GM19035 (cell line): ENCODE measurements around the gene MICAL2.

Experiments
- ATAC-seq: cut with Tn5 transposase; IDR thresholded peaks from one replicate; pipeline ENCODE4 v1.9.1; 2021; ENCODE audit not compliant: unreplicated experiment

The MICAL2 gene

DNA sequence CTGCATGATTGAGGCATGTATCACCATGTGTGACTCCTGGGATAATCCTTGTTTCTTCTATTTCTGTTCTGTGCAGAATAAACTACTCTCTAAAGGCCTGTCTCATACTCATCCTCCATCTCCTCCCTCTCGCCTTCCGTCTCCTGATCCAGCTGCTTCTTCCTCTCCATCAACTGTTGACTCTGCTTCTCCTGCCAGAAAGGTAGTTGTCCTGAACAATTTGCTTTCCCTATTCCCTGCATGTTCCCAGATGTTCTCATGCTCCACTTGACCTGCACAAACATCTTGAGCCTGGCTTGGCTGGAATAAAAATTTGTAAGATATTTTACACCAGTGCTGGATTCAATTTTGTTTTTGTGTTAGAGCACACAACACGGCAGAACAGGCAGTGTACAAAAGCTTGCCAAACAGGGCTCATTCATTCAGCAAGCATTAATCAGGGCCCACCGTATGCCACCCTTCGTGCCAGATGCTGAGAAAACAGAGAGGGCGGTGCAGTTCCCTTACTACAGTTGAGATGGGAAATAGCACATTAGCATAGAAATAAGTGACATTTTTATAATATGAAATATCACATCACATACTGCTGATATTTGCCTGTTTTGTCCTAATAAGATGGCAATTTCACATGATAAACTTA is 133.6 kb downstream of the MICAL2 start:
- ATAC-seq = no peak

DNA sequence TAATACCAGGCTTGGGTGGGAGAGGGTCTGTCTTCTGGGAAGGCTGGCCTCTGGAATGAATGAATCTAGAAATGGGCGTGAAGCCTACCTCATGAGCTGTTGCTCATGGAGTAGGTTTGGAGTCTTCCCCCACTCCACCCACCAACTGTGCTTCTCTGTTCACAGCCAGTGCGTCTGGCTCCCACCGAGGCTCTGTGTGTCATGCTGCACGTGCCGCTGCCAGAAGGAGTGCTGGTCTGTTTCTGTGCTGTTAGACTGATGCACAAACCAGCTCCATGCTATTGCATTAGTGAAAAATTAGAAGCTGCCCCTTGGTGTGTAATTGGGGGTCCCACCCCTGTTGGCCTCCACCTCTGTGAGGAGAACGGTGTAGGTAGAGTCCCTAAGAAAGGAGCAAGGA is 134.7 kb downstream of the MICAL2 start:
- ATAC-seq = no peak

DNA sequence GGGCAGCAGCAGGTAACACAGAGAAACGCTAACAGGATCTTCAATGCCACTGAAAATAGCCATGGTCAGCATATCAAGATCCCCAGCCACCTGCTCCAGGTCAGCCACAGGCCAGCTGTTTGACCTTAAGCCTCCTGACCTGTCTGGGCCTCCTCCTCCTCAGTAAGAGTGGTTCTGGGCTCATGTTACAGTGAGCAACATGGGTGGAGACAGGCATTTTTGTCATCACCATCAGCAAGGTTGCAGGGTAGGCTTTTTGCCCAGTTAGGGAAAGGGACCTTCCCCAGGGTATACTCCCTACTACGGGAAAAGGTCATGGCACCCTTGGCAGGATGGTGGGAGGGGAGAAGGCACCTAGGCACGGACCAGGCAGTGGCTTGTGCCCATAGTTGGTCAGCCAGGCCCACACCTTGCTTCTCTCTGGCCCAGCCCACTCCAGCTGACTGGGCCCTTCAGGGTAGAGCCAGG is 135.2 kb downstream of the MICAL2 start:
- no peak for ATAC-seq

DNA sequence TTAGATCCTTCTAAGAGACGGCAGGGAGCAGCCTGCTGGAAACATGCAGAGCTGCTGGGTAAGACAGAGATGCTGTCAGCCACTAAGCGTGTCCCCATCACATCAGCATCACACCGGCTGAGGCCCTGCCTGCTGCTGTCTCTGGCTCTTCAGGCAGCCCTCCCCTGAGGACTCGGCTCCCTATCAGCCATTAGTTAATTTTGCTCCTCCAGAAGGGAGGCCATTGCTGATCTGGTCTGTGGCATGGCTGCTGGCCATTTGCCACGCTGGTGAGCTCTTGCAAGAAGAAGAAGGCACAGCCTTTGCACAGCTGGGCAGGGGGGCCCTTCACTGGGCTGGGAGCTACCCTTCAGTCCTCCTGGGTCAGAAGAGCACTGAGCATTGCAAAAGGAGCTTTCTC is 135.8 kb downstream of the MICAL2 start:
- no peak for ATAC-seq

DNA sequence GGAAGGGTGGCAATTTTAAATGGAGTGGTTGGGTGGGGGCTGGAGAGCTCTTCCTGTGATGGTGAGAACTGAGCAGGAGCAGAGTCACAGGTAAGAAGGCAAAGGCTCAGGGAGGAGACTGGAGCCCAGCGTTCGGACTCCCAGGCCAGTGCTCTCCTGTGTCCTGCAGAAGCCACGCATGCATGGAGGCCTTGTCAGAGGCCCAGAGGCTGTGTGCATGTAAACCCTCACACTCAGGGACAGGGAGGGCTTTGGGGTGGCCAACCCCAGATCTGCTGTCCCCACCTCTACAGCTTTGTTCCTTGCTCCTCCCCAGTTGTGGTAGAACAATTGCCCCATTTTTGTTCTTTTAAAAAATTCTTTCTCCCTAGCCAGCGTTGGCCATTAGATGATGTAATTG is 136.6 kb downstream of the MICAL2 start:
- ATAC-seq = no peak

DNA sequence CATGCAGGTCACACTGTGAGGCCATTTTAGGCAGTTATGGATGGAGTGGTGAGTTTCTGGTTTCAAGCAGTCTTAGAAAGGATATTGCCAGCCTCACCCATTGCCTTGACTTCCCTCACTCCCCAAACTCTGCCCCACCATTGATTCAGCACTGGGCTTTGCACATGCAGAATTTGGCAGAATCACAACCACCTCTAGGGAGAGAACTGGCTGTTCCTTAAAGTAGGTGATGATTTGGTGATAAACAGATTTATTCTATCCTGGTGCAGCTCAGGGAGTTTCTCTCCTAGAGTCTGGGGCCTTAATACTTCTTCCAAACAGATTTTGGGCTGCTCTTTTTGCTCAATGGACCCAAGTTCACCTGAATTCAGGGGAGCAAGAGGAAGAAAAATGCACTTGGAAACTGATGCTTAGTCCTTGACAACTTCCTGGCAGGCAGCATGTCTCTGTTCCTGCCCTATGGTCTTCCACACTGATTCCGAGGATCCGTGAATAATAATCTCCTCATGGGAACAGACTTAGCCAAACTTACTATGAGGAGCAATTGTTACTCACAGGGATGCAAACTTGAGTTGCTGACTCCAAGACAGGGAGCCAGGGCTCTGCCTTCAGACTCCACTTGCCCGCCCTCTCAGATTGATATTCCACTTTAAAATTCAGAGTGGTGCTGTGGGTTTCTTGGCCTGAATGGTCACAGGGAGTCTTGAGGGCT is 137.3 kb downstream of the MICAL2 start:
- ATAC-seq = no peak

DNA sequence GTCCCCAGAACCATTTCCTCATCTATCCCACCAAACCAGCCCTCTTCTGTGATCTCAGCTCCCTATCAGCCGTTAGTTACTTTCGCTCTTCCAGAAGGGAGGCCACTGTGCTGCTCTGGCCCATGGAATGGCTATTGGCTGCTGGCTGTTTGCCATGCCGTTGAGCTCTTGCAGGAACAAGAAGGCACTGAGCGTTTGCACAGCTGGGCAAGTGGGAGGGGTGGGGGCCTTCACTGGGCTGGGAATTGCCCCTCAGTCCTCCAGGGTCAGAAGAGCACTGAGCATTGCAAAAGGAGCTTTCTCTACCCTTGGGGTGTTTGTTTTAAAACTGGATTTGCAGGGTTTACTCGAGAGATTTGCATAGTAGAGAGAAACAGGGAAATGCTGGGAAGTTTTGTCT is 137.9 kb downstream of the MICAL2 start:
- ATAC-seq = no peak

DNA sequence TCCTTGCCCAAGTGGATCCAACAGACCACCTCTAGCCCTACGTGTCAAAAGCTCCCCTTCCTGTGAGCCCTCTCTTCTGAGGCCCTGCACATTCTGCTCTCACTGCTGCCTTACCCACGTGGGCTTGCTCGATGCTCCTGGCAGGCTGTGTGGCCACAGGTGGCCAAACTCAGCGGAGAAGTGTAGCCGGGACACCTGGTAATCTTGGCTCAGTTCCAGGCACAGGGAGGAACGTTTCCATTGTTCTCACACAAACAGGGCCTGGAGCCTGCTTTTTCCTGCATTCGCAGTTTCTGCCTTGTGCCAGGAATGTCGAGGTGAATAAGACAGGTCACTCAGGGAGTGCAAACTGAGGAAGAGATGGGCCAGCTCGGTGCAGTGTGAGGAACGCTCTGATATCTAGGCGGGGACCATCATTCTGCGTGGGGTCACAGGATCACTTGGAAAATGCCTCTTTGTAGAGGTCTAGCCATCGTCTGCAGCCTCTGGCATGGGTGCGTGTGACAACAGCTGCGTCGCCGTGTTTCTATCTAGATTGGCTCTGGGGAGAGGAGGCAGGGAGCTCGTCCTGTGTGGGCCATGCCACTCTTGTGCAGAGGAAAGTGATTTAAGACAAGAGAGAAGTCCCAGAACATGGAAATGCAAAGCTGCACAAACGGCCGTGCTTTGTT is 139.3 kb downstream of the MICAL2 start:
- no peak for ATAC-seq

DNA sequence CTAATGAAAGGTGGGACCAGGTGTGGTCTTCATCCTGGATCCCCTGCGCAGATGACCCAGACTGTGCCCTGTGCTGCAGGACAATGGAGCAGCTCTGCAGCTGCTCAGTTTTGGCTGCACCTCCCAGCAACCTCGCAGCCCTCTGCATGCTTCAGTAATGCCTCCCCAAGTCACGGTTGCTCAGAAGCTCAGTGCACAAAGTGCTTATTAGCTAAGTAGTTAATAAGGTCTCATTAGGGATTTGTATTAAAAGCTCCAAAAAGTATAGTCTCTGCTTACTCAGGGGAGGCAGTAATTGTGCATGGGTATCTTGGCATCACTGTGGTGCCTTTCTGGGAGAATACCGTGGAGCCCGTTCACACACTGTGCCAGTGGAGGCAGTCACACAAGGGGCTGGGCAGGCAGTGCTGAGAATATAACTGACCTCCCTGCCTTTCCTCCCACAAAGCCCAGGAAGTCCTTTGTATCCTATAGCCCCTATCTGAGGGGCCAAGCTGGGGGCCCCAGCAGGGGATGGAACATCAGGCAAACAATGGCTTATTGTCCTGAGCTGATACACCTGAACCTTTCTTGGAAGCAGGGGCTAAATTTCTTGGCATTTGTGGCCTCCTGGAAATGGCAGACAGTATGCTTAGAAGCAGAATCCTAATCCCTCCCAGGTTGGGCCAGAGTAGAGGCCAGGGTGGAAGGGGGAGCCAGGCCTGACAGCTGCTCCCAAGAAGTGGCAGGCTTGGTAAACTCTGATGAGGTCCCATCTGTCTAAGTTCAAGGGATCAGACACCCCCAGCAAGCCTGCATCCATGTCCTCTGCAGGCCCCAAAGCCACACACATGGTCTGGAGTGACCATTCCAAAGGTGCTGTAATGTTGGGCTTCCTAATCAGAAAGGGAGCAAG is 141.5 kb downstream of the MICAL2 start:
- no peak for ATAC-seq

DNA sequence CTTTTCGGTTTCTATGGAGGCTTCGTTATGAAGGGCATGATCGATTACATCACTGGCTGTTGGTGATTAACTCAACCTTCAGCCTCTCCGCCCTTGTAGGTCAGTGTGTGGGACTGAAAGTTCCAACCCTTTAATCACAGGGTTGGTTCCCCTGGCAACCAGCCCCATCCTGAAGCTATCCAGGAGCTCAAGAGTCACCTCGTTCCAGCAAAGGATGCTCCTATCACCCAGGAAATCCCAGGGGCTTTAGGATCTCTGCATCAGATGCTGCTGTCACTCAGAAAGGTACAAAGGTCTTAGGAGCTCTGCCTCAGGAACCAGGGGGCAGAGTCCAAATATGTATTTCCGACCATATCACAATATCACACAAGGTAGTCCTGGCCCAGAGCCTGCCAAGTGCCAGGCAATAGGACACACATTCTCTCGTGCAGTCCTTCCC is 143.5 kb downstream of the MICAL2 start:
- no peak for ATAC-seq

DNA sequence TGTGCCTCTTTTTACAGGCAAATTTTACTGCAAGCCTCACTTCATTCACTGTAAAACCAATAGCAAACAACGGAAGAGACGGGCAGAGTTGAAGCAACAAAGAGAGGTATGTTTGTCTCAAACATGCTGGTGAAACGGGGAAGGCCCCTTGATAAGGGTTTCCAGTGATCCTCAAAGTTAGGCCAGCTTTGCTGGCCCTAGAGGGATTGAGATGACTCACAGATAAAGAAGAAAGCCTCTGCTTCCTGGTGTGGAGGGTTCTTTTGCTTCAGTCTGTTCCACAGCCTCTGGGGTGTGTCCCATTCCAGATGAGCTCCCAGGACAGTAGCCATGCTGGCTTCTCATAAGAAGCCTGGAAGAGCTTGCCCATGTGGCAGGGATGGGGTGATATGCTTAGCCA is 148.1 kb downstream of the MICAL2 start:
- no peak for ATAC-seq

DNA sequence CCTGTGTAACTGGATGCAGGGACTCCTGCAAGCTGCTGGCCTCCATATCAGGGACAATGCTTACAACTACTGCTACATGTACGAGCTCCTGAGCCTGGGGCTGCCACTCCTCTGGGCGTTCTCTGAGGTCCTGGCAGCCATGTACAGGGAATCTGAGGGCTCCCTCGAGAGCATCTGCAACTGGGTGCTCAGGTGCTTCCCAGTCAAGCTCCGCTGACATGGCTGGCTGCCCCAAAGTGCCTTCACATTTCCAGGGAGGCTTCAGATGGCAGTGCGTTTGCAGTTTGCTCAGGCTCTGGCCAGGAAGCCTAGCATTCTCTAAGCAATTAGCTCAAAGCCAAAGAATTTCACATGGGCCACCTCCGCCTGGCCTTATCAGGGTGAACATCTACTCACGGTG is 149.6 kb downstream of the MICAL2 start:
- ATAC-seq = no peak

DNA sequence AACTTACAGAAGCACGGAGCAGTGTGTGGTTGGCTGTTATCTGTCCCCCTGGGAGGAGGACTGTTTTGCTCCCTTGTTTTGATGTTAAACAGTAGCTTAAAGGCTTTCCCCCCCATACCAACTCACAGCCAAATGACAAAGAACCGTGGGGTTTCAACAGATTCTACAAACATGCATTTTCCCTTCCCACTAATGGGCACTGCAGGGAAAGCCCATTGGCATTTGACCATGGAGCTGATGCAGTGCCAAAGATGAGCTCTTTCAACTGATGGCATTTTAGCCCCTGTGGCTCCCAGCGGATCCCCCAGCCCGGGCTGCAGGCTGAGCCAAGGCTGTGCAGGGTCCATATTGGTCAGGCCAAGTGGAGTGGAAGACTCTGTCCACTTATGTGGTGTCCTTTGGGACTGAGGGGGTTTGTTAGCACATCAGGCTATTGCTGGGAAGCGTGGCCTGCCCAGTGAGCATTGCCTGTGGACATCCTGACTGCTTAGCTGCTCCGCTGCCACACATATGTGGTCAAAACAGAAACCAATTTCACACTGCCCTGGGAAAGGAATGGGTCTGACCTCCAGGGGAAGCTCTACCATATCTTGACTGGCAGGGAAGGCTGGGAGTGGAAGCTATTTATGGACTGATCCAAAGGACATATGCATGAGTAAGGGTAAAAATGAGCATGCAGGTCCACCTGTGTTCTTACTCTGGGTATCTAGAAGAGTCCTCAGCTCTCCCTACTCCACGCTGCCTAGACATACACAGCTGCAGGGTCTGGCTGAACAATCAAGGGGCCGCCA is 150.5 kb downstream of the MICAL2 start:
- ATAC-seq = no peak

DNA sequence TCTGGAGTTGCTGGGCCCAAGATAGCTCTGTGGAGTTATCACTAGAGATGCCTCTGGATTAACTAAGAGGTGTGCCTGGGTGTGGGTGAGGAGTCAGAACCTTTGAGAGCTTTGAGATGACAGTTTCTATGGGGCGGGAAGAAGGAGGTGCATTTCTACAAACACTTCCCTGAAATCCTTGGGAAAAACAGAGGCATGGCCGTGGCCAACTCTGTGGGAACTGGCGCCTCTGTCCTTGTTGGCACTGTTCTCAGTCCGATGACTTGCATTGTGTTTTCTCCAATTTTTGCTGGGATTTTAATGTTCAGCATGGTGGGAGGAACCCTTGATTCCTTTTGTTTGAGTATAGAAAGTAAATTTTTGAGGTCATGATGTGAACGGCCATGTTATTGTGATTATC is 151.2 kb downstream of the MICAL2 start:
- no peak for ATAC-seq

DNA sequence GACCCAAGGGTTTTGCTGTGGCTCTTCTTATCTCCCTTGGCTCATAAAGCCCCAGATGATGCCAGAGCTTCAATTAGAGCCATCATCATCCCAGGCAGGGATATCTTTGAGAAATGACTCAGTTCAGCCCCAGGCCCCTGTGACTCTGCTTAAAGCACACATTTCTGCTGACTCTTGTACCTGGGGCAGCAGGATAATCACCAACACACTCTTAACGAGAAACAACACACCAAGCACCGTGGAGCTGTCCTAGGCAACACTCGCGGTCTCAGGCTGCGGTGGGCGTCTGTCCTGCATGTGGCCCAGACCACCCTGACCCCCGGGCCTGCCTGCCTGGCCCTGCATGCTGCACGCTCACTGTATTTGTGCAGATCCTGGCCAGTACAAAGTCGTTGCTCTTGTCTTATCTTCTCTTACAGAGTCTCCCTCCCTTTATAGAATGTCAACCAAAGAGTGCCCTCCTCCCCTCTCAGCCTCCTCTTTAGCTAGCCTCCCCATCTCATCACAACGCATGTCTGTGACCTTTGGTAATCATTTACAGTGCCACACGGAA is 152.8 kb downstream of the MICAL2 start:
- no peak for ATAC-seq

DNA sequence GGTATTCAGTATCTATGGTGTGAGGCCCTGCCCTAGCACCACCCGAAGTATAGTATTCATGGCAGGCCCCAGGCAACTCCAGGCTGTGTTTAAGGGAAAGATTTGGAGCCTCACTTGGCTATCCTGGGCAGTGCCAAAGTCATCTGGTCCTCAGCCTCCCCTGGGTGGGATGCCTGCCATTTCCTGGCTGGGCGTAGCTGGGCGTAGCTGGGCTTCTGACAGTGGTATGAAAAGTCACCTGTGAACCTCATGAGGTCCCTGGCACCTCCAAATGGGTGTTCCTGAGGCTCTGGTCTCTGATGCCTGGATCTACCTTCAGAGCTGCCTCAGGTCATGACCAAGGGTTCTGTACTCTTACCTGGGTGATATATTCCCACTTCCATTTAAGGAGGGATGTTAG is 154.0 kb downstream of the MICAL2 start:
- ATAC-seq = no peak

DNA sequence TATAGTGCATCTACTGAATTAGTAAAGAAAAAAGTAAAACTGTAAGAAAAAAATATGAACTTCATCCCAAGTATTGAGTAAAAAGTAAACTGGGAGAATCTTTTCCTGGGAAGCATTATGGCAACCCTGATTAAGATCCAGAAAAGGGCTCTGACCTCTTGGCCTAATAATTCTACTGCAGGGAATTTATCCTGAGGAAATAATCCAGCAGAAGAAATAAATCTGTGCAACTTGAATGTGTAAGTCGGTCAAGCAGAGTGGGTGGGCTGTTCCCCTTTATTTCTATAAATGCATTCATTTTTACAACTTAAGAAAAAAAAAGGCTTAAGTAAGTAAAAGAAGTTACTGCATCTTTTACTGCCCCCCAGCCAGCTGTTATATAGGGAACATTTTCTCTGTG is 155.7 kb downstream of the MICAL2 start:
- no peak for ATAC-seq

DNA sequence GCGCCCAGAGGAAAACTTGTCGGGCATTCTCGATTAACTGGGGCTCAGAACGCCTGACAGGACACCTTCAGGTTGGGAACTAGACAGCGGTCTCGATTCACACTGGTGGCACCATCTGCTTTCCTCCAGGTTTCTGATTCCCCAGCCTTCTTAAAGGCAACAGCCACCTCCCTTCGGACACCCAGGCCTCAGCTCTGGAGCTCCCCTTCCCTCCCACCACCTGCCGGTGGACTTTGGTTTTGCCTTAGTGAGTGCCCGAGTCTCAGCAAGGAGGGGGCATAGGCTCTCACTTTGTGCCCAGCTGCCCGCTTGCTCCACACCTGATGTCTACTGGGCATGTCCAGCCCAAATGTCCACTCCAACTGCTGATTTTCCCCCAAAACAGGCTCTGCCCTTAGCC is 156.6 kb downstream of the MICAL2 start:
- no peak for ATAC-seq

DNA sequence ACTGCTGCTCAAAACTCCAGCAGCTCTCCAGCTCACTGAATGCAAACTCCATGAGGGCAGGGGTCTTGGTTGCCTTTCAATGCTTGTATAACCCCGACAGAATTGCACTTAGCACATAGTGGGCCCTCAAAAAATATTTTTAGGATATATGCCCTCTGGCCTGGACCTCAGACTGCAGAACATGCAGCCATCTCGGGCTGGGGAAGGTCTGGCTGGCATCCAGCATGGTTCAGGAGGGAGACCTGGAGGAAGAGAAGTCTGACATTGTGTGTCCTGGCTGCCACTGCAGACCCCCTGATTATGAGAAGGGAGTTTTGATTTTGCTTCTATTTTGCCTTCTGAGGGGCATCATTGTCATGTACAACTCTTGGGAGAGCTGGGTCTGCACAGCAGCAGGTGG is 157.5 kb downstream of the MICAL2 start:
- no peak for ATAC-seq

DNA sequence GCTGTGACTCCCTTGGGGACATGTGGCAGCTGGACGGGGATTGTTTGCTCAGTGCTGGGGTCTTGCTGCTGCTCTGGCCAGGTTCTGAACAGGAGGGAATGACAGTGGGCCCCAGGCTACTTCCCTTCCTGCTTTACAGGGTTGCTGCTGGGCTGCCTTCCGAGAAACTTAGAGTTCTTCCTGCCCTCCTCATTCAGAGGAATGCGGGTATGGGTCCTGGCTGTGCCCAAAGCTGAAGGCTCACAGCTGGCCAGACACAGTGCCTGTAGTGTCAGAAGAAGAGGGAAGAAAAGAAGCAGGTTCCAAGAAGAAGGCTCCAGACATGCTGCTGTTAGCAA is 158.7 kb downstream of the MICAL2 start:
- no peak for ATAC-seq
